K562 (cell line): ENCODE results near the gene HSPB7. TPM values are rescaled to one million over a fixed set of nuclear protein-coding genes. Genes with fewer than 3 reads are reported as not detected.
A peak's percentile ranks its signal among the peaks of the same experiment; 100 is the strongest.

Experiments used
- ATAC-seq: fragments of 200-7000 bp; cut with Tn5 transposase; 3 replicates; pipeline ENCODE4 v1.9.1; 2020; ENCODE audit warnings: moderate library complexity
- BruUV-seq: library from RNA; stranded (reverse); fragments of 400-500 nt; replicated peaks from 2 replicates; lab custom pipeline; 2021; lab: Mats Ljungman, UMichigan
- CTCF ChIA-PET: fragments of 300-600 bp; formaldehyde crosslinking; extraction: SDS; loops from one replicate; lab custom pipeline; 2021; ENCODE audit warnings: low intra/inter-chr PET ratio; lab: Yijun Ruan, JAX
- POLR2A ChIA-PET: fragments of 300-600, 350-650 bp; sonication (Branson Sonifier 250); formaldehyde crosslinking; extraction: SDS; loops from one replicate; lab custom pipeline; 2021; ENCODE audit warnings: antibody characterized with exemption, inconsistent platforms; lab: Yijun Ruan, JAX
- DNase-seq, 4 experiments: peaks; one replicate each; pipeline versions ENCODE4 v3.0.0 to v3.0.0-alpha.2; 2011 to 2018; ENCODE audit warnings: low spot score in 3 of 4, mixed read lengths in 3 of 4; ENCODE audit errors: extremely low read depth in 1 of 4
- FAIRE-seq: peaks from 2 replicates; lab custom pipeline; 2011; peaks lifted over from hg19 to GRCh38; lab: Jason Lieb, UNC
- H2AFZ ChIP-seq: 2 replicates; pipeline ENCODE4 v1.6.0; 2011; ENCODE audit warnings: low read depth, low read length, control low read depth, inconsistent platforms
- H3K27ac ChIP-seq: fragments of 200-600 bp; 3 replicates; pipeline ENCODE4 v1.8.0; 2011; ENCODE audit warnings: low read depth, mild to moderate bottlenecking, control low read depth, inconsistent platforms, low read length, moderate library complexity, mixed read lengths; ENCODE audit errors: extremely low read depth
- H3K27me3 ChIP-seq, 2 experiments: fragments of 300-600 bp in 1 of 2; 2 replicates in 1 of 2; 3 replicates in 1 of 2; pipeline versions ENCODE4 v1.6.0 to v1.8.0; 2011; ENCODE audit warnings: inconsistent platforms in 2 of 2, low read length in 2 of 2, mild to moderate bottlenecking in 1 of 2, mixed read lengths in 1 of 2, moderate library complexity in 1 of 2; ENCODE audit not compliant: control insufficient read depth in 2 of 2, insufficient read depth in 2 of 2
- H3K36me3 ChIP-seq: fragments of 300-600 bp; 3 replicates; pipeline ENCODE4 v1.8.0; 2011; ENCODE audit warnings: mild to moderate bottlenecking, low read length, inconsistent platforms; ENCODE audit not compliant: control insufficient read depth, insufficient read depth
- H3K4me1 ChIP-seq, 2 experiments: fragments of 200-600 bp in 1 of 2; replicated peaks in 1 of 2; 2 replicates in 1 of 2; 3 replicates in 1 of 2; pipeline versions ENCODE4 v1.5.1 to v1.8.0; 2011; ENCODE audit warnings: inconsistent platforms in 2 of 2, low read length in 2 of 2, mild to moderate bottlenecking in 1 of 2, mixed read lengths in 1 of 2, moderate library complexity in 1 of 2; ENCODE audit not compliant: control insufficient read depth in 2 of 2, insufficient read depth in 2 of 2
- H3K4me2 ChIP-seq: 2 replicates; pipeline ENCODE4 v1.6.1; 2011; ENCODE audit warnings: low read length, control low read depth, inconsistent platforms, mixed read lengths; ENCODE audit not compliant: insufficient read depth
- H3K4me3 ChIP-seq: fragments of 200-600 bp; sonication (generic), shearing (Covaris generic); 2 replicates; pipeline ENCODE4 v1.5.1; 2016; ENCODE audit warnings: control low read depth, inconsistent platforms
- H3K79me2 ChIP-seq: fragments of 200-600 bp; 3 replicates; pipeline ENCODE4 v1.8.0; 2011; ENCODE audit warnings: low read length, inconsistent platforms; ENCODE audit not compliant: control insufficient read depth, insufficient read depth
- H3K9ac ChIP-seq, 2 experiments: 2 replicates each; pipeline versions ENCODE4 v1.6.0 to v1.6.1; 2011; ENCODE audit warnings: low read depth in 2 of 2, low read length in 2 of 2, control low read depth in 1 of 2, inconsistent platforms in 1 of 2, mild to moderate bottlenecking in 1 of 2, mixed read lengths in 1 of 2; ENCODE audit not compliant: insufficient read depth in 1 of 2
- H3K9me1 ChIP-seq: one replicate; pipeline ENCODE4 v1.6.0; 2011; ENCODE audit warnings: inconsistent platforms, mild to moderate bottlenecking, low read length, moderate library complexity; ENCODE audit not compliant: control insufficient read depth, insufficient read depth
- H3K9me3 ChIP-seq: replicated peaks from 2 replicates; pipeline ENCODE4 v1.5.1; 2011; ENCODE audit warnings: low read depth, low read length, inconsistent platforms; ENCODE audit not compliant: control insufficient read depth, insufficient read depth
- H4K20me1 ChIP-seq: replicated peaks from 2 replicates; pipeline ENCODE4 v1.6.1; 2011; ENCODE audit warnings: low read length, inconsistent platforms, mixed read lengths; ENCODE audit not compliant: control insufficient read depth, insufficient read depth
- ARNT ChIP-seq, 2 experiments: fragments of 450-650 bp; IDR thresholded peaks; 2 replicates each; pipeline ENCODE4 v1.6.1; 2016; ENCODE audit warnings: mild to moderate bottlenecking in 1 of 2
- BACH1 ChIP-seq: fragments of 200-800 bp; sonication (Bioruptor generic); IDR thresholded peaks from 2 replicates; pipeline ENCODE4 v1.6.1; 2016; ENCODE audit warnings: missing genetic modification characterization, missing compliant biosample characterization
- CHCHD3 ChIP-seq: fragments of 250-450 bp; sonication (Bioruptor Pico); IDR thresholded peaks from 2 replicates; pipeline ENCODE4 v2.1.2; 2022; ENCODE audit warnings: mild to moderate bottlenecking
- CREM ChIP-seq: IDR thresholded peaks from 2 replicates; pipeline ENCODE4 v1.6.1; 2014; ENCODE audit warnings: antibody characterized with exemption, low read depth
- DACH1 ChIP-seq: fragments of 450-650 bp; IDR thresholded peaks from 2 replicates; pipeline ENCODE4 v1.6.1; 2018; ENCODE audit not compliant: partially characterized antibody
- ELF1 ChIP-seq: fragments of 200-800 bp; sonication (Bioruptor generic); IDR thresholded peaks from 2 replicates; pipeline ENCODE4 v1.6.1; 2016; ENCODE audit warnings: missing genetic modification characterization, missing compliant biosample characterization
- HNRNPLL ChIP-seq: fragments of 200-400 bp; formaldehyde crosslinking; IDR thresholded peaks from 2 replicates; pipeline ENCODE4 v1.6.1; 2017; ENCODE audit warnings: low read length, low read depth, mild to moderate bottlenecking; ENCODE audit not compliant: poor library complexity, severe bottlenecking
- LARP7 ChIP-seq: fragments of 450-650 bp; IDR thresholded peaks from 2 replicates; pipeline ENCODE4 v1.6.1; 2016
- LCOR ChIP-seq: sonication (generic); formaldehyde crosslinking; IDR thresholded peaks from 2 replicates; pipeline ENCODE4 v1.8.0; 2022; ENCODE audit warnings: mild to moderate bottlenecking, missing genetic modification reagents
- MBD2 ChIP-seq: sonication (generic); IDR thresholded peaks from 2 replicates; pipeline ENCODE4 v1.6.1; 2016; ENCODE audit warnings: low read depth, borderline replicate concordance
- MYNN ChIP-seq, 2 experiments: sonication (generic); formaldehyde crosslinking in 1 of 2; IDR thresholded peaks; 2 replicates each; pipeline versions ENCODE4 v1.5.0 to v1.6.1; 2016 to 2020; ENCODE audit warnings: antibody characterized with exemption in 1 of 2, missing genetic modification reagents in 1 of 2
- PRPF4 ChIP-seq: fragments of 200-400 bp; formaldehyde crosslinking; IDR thresholded peaks from one replicate; pipeline ENCODE4 v1.6.1; 2017; ENCODE audit warnings: low read length, low read depth, mild to moderate bottlenecking; ENCODE audit not compliant: insufficient read depth, poor library complexity, severe bottlenecking
- SOX6 ChIP-seq: fragments of 450-650 bp; IDR thresholded peaks from 2 replicates; pipeline ENCODE4 v1.6.1; 2014; ENCODE audit warnings: mild to moderate bottlenecking
- SUPT5H ChIP-seq: fragments of 450-650 bp; IDR thresholded peaks from 2 replicates; pipeline ENCODE4 v1.6.1; 2016
- ZNF165 ChIP-seq: fragments of 250-450 bp; sonication (Bioruptor Pico); IDR thresholded peaks from 2 replicates; pipeline ENCODE4 v1.4.0; 2020; ENCODE audit warnings: borderline replicate concordance
- ZNF212 ChIP-seq: fragments of 450-650 bp; formaldehyde crosslinking; IDR thresholded peaks from 2 replicates; pipeline ENCODE4 v1.4.0; 2020; ENCODE audit warnings: mild to moderate bottlenecking
- ZNF41 ChIP-seq: fragments of 250-450 bp; sonication (Bioruptor Pico); conservative IDR thresholded peaks from 2 replicates; pipeline ENCODE4 v1.4.0; 2020; ENCODE audit warnings: mild to moderate bottlenecking
- ZNF644 ChIP-seq: fragments of 200-800 bp; sonication (Bioruptor generic); IDR thresholded peaks from 2 replicates; pipeline ENCODE4 v1.6.1; 2016; ENCODE audit warnings: low read depth, missing genetic modification characterization, missing compliant biosample characterization
- WGBS: fragments of 100-300 bp; shearing (Covaris generic); methylation state at CpG from one replicate; pipeline ENCODE4 v1.1.6; 2016; ENCODE audit warnings: low coverage, mixed read lengths; ENCODE audit not compliant: insufficient coverage; ENCODE audit errors: missing lambda C conversion rate; 5-methylcytosine and 5-hydroxymethylcytosine counted together
- in situ Hi-C: fragments of 300-500 bp; cut with MboI; formaldehyde crosslinking; loops from 4 replicates; pipeline ENCODE4 v1.15.0; 2018; ENCODE audit warnings: inconsistent platforms, mixed read lengths
- intact Hi-C: fragments of 100-400 bp; cut with micrococcal nuclease; formaldehyde crosslinking; loops from 2 replicates; pipeline ENCODE4 v1.14.2; 2022
- polyA plus RNA-seq, 8 experiments: library from polyadenylated mRNA; depleted of rRNA in 4 of 8; stranded (reverse) in 5 of 8; unstranded in 3 of 8; fragments of >200 nt; fragmentation: Nextera tagmentation in 2 of 8; fragmentation: Illumina TruSeq in 1 of 8; extraction: Ambion mirVana in 2 of 8; extraction: Trizol in 1 of 8; gene quantifications; 2 replicates each; pipeline versions ENCODE4 v1.2.1 to v1.2.3, GENCODE V29; 2011 to 2014; ENCODE audit warnings: inconsistent platforms in 1 of 8, missing spikeins in 1 of 8
- total RNA-seq, 7 experiments: library from RNA; depleted of rRNA in 6 of 7; stranded (reverse); fragments of >200 nt in 6 of 7; fragmentation: Illumina TruSeq in 2 of 7; extraction: Trizol in 2 of 7; gene quantifications; 2 replicates each; pipeline versions ENCODE4 v1.2.1 to v1.2.3, GENCODE V29; 2011 to 2021; ENCODE audit warnings: low replicate concordance in 1 of 7
- TF ChIP-seq, protein P1 (sequence below): fragments of 150-350 bp; conservative IDR thresholded peaks from 2 replicates; pipeline ENCODE4 v1.6.1; 2014; ENCODE audit warnings: low read length
- TF ChIP-seq, protein P2 (sequence below): fragments of 250-450 bp; sonication (Bioruptor Pico); IDR thresholded peaks from 2 replicates; pipeline ENCODE4 v1.8.0; 2022; ENCODE audit warnings: inconsistent platforms

Gene HSPB7
- total and polyA plus RNA-seq, 9 of the 15 experiments (the other 6 are each of a cell fraction or from before 2014, with no cell fraction given) = 0.05 to 0.19 (median 0.07) TPM; not detected in 6

DNA sequence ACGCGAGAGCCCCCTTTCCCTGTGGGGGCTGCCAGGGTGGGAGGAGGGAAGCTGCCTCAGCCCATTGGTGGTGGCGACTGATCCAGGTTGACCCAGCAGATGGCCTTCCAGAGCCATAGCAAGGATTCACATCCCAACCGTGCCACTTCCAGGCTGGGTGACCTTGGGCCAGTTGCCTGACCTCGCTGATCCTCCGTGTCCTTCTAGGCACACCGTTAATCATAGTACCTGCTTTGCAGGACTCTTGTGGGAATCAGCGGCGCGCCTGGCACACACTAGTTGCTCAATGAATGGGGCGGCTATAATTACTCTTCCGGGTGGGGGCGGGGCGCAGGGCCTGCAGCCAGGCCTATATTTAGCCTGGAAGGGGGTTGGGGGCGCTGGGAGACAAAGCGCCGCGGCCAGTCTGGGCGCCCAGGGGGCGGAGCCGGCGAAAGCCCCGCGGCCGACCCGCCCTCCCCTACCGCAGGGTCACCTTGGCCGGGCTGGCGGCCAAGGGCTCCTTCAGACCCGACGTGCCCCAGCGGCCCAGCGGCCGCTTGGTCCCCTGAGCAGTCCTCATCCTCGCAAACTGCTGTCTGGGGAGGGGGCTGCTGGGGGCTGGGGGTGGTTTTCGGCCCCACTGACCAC is 5.1 kb downstream of the HSPB7 start:
- H3K27ac ChIP-seq = peak overlapping the region; percentile 79
- BruUV-seq = no TSS peak
- peak overlapping the region; percentile 45 for H3K4me3 ChIP-seq
- in situ Hi-C loops = loop anchor here (5.0 to 10.0 kb wide), 2 partner anchors 52 to 180 kb away; no protein-coding TSS in a partner anchor
- FAIRE-seq (peak; percentile 70), ATAC-seq (peak; percentile 72), DNase-seq (peak; percentile 94 to 96 (median 95))
- no peaks in the 10 kb centered on the region for H3K9me3 ChIP-seq
- no peaks in the 10 kb centered on the region for H4K20me1 ChIP-seq
- CTCF ChIA-PET = interaction anchor here (0.6 to 0.8 kb wide), 2 partner anchors 20 to 43 kb away, joined by 3 to 4 read pairs; no protein-coding TSS in a partner anchor
- POLR2A ChIA-PET = interaction anchor here (0.7 kb wide), 1 partner anchor 57 kb away, joined by 3 read pairs; no protein-coding TSS in a partner anchor
- H3K79me2 ChIP-seq = no peaks in the 10 kb centered on the region
- peaks cover 40 to 60% of the 10 kb centered on the region in 2 experiments for H3K4me1 ChIP-seq
- no peaks in the 10 kb centered on the region for H3K9me1 ChIP-seq
- H3K9ac ChIP-seq = peak overlapping the region; percentile 66 to 90
- peak overlapping the region; percentile 76 for H3K4me2 ChIP-seq
- 4% methylated on average over 31 of the region's 36 CpGs for WGBS
- H3K27me3 ChIP-seq = no peaks in the 10 kb centered on the region
- intact Hi-C loops = loop anchor here (1.0 kb wide), 1 partner anchor 20 kb away; no protein-coding TSS in a partner anchor
- H3K36me3 ChIP-seq = no peaks in the 10 kb centered on the region
- H2AFZ ChIP-seq = peak overlapping the region; percentile 88
- TF ChIP-seq LARP7 (no peak), HNRNPLL (no peak), MYNN (IDR thresholded peaks at IDR 0.05) (peak; percentile 55; the same call in 1 of the 2 replicates), MYNN (CRISPR knock-in tag; IDR thresholded peaks at IDR 0.05) (no peak), MBD2 (no peak), SUPT5H (0 out of 2 replicates have a peak, but pooled peaks have one; percentile 48), DACH1 (peak; percentile 30), ZNF212 (CRISPR knock-in tag) (no peak), ELF1 (tag) (peak; percentile 92), ZNF41 (no peak), ZNF165 (no peak), CREM (peak; percentile 19; the same call in 1 of the 2 replicates), BACH1 (tag) (no peak), ZNF644 (tag) (0 out of 2 replicates have a peak, but pooled peaks have one; percentile 68), PRPF4 (peak; percentile 72), ARNT (IDR thresholded peaks at IDR 0.05) (peak in 1 of 2 experiments; percentile 80; a peak in 2 of 4 replicates), LCOR (CRISPR knock-in tag) (no peak), SOX6 (peak; percentile 44), CHCHD3 (CRISPR knock-in tag) (no peak)
- TF ChIP-seq, protein P1, sequence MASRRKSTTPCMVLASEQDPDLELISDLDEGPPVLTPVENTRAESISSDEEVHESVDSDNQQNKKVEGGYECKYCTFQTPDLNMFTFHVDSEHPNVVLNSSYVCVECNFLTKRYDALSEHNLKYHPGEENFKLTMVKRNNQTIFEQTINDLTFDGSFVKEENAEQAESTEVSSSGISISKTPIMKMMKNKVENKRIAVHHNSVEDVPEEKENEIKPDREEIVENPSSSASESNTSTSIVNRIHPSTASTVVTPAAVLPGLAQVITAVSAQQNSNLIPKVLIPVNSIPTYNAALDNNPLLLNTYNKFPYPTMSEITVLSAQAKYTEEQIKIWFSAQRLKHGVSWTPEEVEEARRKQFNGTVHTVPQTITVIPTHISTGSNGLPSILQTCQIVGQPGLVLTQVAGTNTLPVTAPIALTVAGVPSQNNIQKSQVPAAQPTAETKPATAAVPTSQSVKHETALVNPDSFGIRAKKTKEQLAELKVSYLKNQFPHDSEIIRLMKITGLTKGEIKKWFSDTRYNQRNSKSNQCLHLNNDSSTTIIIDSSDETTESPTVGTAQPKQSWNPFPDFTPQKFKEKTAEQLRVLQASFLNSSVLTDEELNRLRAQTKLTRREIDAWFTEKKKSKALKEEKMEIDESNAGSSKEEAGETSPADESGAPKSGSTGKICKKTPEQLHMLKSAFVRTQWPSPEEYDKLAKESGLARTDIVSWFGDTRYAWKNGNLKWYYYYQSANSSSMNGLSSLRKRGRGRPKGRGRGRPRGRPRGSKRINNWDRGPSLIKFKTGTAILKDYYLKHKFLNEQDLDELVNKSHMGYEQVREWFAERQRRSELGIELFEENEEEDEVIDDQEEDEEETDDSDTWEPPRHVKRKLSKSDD = no peak
- TF ChIP-seq, protein P2, sequence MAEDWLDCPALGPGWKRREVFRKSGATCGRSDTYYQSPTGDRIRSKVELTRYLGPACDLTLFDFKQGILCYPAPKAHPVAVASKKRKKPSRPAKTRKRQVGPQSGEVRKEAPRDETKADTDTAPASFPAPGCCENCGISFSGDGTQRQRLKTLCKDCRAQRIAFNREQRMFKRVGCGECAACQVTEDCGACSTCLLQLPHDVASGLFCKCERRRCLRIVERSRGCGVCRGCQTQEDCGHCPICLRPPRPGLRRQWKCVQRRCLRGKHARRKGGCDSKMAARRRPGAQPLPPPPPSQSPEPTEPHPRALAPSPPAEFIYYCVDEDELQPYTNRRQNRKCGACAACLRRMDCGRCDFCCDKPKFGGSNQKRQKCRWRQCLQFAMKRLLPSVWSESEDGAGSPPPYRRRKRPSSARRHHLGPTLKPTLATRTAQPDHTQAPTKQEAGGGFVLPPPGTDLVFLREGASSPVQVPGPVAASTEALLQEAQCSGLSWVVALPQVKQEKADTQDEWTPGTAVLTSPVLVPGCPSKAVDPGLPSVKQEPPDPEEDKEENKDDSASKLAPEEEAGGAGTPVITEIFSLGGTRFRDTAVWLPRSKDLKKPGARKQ (CRISPR knock-in tag) = no peak
